Neural cell (in vitro differentiated cells): ENCODE data around the gene IL5RA. TPM values are rescaled to one million over a fixed set of nuclear protein-coding genes. Genes with fewer than 3 reads are reported as not detected.

Source experiments
- H2AFZ ChIP-seq: fragments of 200-600, 300-800 bp; sonication (generic), shearing (Covaris generic); 2 replicates; pipeline ENCODE4 v1.6.0; 2014; ENCODE audit warnings: low read depth, mild to moderate bottlenecking, antibody characterized with exemption, low read length, moderate library complexity
- H3F3A ChIP-seq: fragments of 200-600 bp; shearing (Covaris generic); 2 replicates; pipeline ENCODE4 v1.6.1; 2016; ENCODE audit warnings: mild to moderate bottlenecking, moderate library complexity, mixed read lengths, antibody characterized with exemption, low read length; ENCODE audit not compliant: insufficient read depth, poor library complexity, severe bottlenecking
- H3K27ac ChIP-seq: fragments of 200-600, 300-800 bp; sonication (generic), shearing (Covaris generic); 2 replicates; pipeline ENCODE4 v1.5.1; 2014; ENCODE audit warnings: mild to moderate bottlenecking, low read length, moderate library complexity
- H3K27me3 ChIP-seq: fragments of 300-800, 200-600 bp; sonication (generic), shearing (Covaris generic); 2 replicates; pipeline ENCODE4 v1.6.0; 2014; ENCODE audit warnings: mild to moderate bottlenecking, low read depth, low read length, moderate library complexity; ENCODE audit not compliant: insufficient read depth
- H3K36me3 ChIP-seq: fragments of 300-800, 200-600 bp; sonication (generic), shearing (Covaris generic); 2 replicates; pipeline ENCODE4 v1.5.1; 2014; ENCODE audit warnings: mild to moderate bottlenecking, antibody characterized with exemption, low read length, moderate library complexity; ENCODE audit not compliant: insufficient read depth
- H3K4me2 ChIP-seq: fragments of 300-800, 200-600 bp; sonication (generic), shearing (Covaris generic); 2 replicates; pipeline ENCODE4 v1.6.0; 2014; ENCODE audit warnings: mild to moderate bottlenecking, low read length
- H3K4me3 ChIP-seq: fragments of 300-800, 200-600 bp; sonication (generic), shearing (Covaris generic); 2 replicates; pipeline ENCODE4 v1.5.1; 2014; ENCODE audit warnings: mild to moderate bottlenecking, low read length, moderate library complexity
- H3K79me2 ChIP-seq: fragments of 200-600 bp; shearing (Covaris generic); replicated peaks from 2 replicates; pipeline ENCODE4 v1.6.0; 2014; ENCODE audit warnings: mild to moderate bottlenecking, low read length, moderate library complexity; ENCODE audit not compliant: insufficient read depth
- H3K9ac ChIP-seq: fragments of 300-800, 200-600 bp; sonication (generic), shearing (Covaris generic); 2 replicates; pipeline ENCODE4 v1.6.1; 2016; ENCODE audit warnings: mild to moderate bottlenecking, low read length, mixed read lengths
- H3K9me2 ChIP-seq: fragments of 200-600 bp; shearing (Covaris generic); 2 replicates; pipeline ENCODE4 v1.6.1; 2016; ENCODE audit warnings: mild to moderate bottlenecking, low read length, mixed read lengths; ENCODE audit not compliant: insufficient read depth
- H3K9me3 ChIP-seq: fragments of 200-600, 300-800 bp; sonication (generic), shearing (Covaris generic); 2 replicates; pipeline ENCODE4 v1.6.1; 2016; ENCODE audit warnings: mild to moderate bottlenecking, mixed run types, low read length, moderate library complexity, mixed read lengths
- H4K20me1 ChIP-seq: fragments of 200-600 bp; shearing (Covaris generic); 2 replicates; pipeline ENCODE4 v1.6.1; 2016; ENCODE audit warnings: mild to moderate bottlenecking, mixed run types; ENCODE audit not compliant: insufficient read depth
- EP300 ChIP-seq: fragments of 450-650 bp; conservative IDR thresholded peaks from 2 replicates; pipeline ENCODE4 v1.6.1; 2014; ENCODE audit warnings: antibody characterized with exemption, mild to moderate bottlenecking, moderate library complexity; ENCODE audit not compliant: poor library complexity, severe bottlenecking
- EZH2 ChIP-seq: fragments of 200-600, 300-800 bp; shearing (Covaris generic), sonication (generic); IDR thresholded peaks from 2 replicates; pipeline ENCODE4 v1.6.1; 2014; ENCODE audit warnings: antibody characterized with exemption, low read length, borderline replicate concordance, mild to moderate bottlenecking; ENCODE audit not compliant: insufficient read depth, poor library complexity, severe bottlenecking
- MXI1 ChIP-seq: fragments of 450-650 bp; conservative IDR thresholded peaks from 2 replicates; pipeline ENCODE4 v1.6.1; 2014; ENCODE audit warnings: antibody characterized with exemption, mild to moderate bottlenecking; ENCODE audit not compliant: poor library complexity, severe bottlenecking
- POLR2AphosphoS5 ChIP-seq: IDR thresholded peaks from 2 replicates; pipeline ENCODE4 v1.6.1; 2012
- RAD21 ChIP-seq: fragments of 450-650 bp; conservative IDR thresholded peaks from 2 replicates; pipeline ENCODE4 v1.6.1; 2014; ENCODE audit warnings: antibody characterized with exemption, mild to moderate bottlenecking, moderate library complexity
- SMC3 ChIP-seq: fragments of 450-650 bp; conservative IDR thresholded peaks from 2 replicates; pipeline ENCODE4 v1.6.1; 2014; ENCODE audit warnings: antibody characterized with exemption, mild to moderate bottlenecking, moderate library complexity; ENCODE audit not compliant: poor library complexity
- TAF1 ChIP-seq: IDR thresholded peaks from 2 replicates; pipeline ENCODE4 v1.6.1; 2012; ENCODE audit warnings: low read depth
- polyA plus RNA-seq: library from polyadenylated mRNA; depleted of rRNA; stranded (reverse); fragments of >200 nt; gene quantifications from 2 replicates; pipeline ENCODE4 v1.2.3, GENCODE V29; 2014
- TF ChIP-seq, protein P1 (sequence below): IDR thresholded peaks from 2 replicates; pipeline ENCODE4 v1.6.1; 2012; ENCODE audit warnings: borderline replicate concordance
- TF ChIP-seq, protein P2 (sequence below): fragments of 450-650 bp; IDR thresholded peaks from 2 replicates; pipeline ENCODE4 v1.5.1; 2014; ENCODE audit warnings: antibody characterized with exemption, mild to moderate bottlenecking, moderate library complexity; ENCODE audit not compliant: poor library complexity, severe bottlenecking

IL5RA gene
- polyA plus RNA-seq, 1 donor from 2014 or later: 0.10 TPM

DNA sequence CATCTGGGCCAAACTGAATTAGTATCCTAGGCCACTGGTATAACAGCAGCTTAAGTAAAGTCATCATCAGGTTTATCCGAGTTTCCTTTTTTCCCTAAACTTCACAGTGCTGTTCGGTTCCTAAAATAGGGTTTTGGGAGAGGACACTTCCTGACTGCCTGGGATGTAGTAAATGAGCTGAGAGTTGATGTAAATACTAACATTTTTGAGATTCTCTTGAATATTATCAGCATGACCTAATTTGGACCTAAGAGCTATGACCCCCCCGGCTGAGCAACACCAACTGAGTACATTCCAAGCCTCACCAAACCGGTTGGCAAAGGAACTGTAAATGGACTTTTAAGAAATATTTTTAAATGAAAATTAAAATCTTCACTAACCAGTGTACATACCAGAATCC, 78.8 kb downstream of the IL5RA start:
- H3K4me3 ChIP-seq: no peak overlapping the region

DNA sequence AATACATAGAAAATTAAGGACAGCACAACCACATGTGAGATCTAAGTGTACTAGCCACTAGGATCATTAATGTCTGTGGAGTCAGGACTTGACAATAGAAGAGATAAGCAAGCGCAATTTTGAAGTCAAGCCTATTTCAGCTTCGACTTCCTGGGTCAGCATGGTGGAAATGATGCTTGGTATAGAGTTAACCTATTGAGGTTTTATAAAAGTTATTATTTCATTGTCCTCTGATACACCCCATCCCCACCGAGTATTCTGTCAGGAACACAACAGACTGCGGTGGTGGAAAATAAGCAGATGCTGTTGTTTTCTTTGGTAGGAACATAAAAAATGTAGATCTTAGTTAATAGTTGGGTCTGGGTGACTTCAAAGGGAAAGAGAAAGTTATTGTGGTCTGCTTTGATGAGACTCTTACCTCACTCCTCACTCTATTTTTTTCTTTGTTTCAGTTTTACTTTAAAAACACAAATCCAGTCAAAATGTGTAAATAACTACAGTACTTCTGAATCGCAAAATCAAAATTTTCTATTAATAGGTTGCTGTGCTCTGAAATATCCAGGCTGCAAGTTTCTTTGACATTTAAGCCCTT, 82.1 kb downstream of the IL5RA start:
- H3K4me3 ChIP-seq: no peak overlapping the region
- H3K79me2 ChIP-seq: no peaks in the 10 kb centered on the region
- TF ChIP-seq POLR2AphosphoS5 (no peak), RAD21 (no peak), TAF1 (no peak), EP300 (no peak), SMC3 (no peak), MXI1 (no peak), EZH2 (no peak)
- TF ChIP-seq, protein P1, sequence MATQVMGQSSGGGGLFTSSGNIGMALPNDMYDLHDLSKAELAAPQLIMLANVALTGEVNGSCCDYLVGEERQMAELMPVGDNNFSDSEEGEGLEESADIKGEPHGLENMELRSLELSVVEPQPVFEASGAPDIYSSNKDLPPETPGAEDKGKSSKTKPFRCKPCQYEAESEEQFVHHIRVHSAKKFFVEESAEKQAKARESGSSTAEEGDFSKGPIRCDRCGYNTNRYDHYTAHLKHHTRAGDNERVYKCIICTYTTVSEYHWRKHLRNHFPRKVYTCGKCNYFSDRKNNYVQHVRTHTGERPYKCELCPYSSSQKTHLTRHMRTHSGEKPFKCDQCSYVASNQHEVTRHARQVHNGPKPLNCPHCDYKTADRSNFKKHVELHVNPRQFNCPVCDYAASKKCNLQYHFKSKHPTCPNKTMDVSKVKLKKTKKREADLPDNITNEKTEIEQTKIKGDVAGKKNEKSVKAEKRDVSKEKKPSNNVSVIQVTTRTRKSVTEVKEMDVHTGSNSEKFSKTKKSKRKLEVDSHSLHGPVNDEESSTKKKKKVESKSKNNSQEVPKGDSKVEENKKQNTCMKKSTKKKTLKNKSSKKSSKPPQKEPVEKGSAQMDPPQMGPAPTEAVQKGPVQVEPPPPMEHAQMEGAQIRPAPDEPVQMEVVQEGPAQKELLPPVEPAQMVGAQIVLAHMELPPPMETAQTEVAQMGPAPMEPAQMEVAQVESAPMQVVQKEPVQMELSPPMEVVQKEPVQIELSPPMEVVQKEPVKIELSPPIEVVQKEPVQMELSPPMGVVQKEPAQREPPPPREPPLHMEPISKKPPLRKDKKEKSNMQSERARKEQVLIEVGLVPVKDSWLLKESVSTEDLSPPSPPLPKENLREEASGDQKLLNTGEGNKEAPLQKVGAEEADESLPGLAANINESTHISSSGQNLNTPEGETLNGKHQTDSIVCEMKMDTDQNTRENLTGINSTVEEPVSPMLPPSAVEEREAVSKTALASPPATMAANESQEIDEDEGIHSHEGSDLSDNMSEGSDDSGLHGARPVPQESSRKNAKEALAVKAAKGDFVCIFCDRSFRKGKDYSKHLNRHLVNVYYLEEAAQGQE: no peak
- TF ChIP-seq, protein P2, sequence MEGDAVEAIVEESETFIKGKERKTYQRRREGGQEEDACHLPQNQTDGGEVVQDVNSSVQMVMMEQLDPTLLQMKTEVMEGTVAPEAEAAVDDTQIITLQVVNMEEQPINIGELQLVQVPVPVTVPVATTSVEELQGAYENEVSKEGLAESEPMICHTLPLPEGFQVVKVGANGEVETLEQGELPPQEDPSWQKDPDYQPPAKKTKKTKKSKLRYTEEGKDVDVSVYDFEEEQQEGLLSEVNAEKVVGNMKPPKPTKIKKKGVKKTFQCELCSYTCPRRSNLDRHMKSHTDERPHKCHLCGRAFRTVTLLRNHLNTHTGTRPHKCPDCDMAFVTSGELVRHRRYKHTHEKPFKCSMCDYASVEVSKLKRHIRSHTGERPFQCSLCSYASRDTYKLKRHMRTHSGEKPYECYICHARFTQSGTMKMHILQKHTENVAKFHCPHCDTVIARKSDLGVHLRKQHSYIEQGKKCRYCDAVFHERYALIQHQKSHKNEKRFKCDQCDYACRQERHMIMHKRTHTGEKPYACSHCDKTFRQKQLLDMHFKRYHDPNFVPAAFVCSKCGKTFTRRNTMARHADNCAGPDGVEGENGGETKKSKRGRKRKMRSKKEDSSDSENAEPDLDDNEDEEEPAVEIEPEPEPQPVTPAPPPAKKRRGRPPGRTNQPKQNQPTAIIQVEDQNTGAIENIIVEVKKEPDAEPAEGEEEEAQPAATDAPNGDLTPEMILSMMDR: no peak
- no peak overlapping the region for H2AFZ ChIP-seq
- H3F3A ChIP-seq: no peaks in the 10 kb centered on the region
- no peaks in the 10 kb centered on the region for H4K20me1 ChIP-seq
- no peaks in the 10 kb centered on the region for H3K27me3 ChIP-seq
- no peaks in the 10 kb centered on the region for H3K9me2 ChIP-seq
- H3K27ac ChIP-seq: no peak overlapping the region
- H3K9ac ChIP-seq: no peak overlapping the region
- H3K4me2 ChIP-seq: no peak overlapping the region
- H3K36me3 ChIP-seq: no peaks in the 10 kb centered on the region
- H3K9me3 ChIP-seq: no peaks in the 10 kb centered on the region

More for the DNA sequence above, 78.8 kb downstream of the IL5RA start:
- H3F3A ChIP-seq: no peaks in the 10 kb centered on the region
- H3K9me3 ChIP-seq: no peaks in the 10 kb centered on the region
- no peaks in the 10 kb centered on the region for H3K36me3 ChIP-seq
- H3K4me2 ChIP-seq: no peak overlapping the region
- no peaks in the 10 kb centered on the region for H3K9me2 ChIP-seq
- no peak overlapping the region for H3K9ac ChIP-seq
- no peak overlapping the region for H3K27ac ChIP-seq
- H4K20me1 ChIP-seq: no peaks in the 10 kb centered on the region
- TF ChIP-seq EZH2 (no peak), EP300 (no peak), POLR2AphosphoS5 (no peak), SMC3 (no peak), MXI1 (no peak), TAF1 (no peak), RAD21 (no peak)
- TF ChIP-seq, protein P2: no peak
- TF ChIP-seq, protein P1: no peak
- no peak overlapping the region for H2AFZ ChIP-seq
- H3K27me3 ChIP-seq: no peaks in the 10 kb centered on the region
- H3K79me2 ChIP-seq: no peaks in the 10 kb centered on the region
